Caco-2 (cell line): ENCODE results near the gene PLAAT1. TPM values are rescaled to one million over a fixed set of nuclear protein-coding genes. Genes with fewer than 3 reads are reported as not detected.

Source experiments
- BruUV-seq: library from RNA; stranded (reverse); fragments of 400-500 nt; replicated peaks from 2 replicates; lab custom pipeline; 2021; lab: Mats Ljungman, UMichigan
- CTCF ChIA-PET: fragments of 300-600 bp; sonication (Branson Sonifier 250); formaldehyde crosslinking; loops from one replicate; lab custom pipeline; 2022; ENCODE audit warnings: antibody characterized with exemption; lab: Charles Lee
- POLR2A ChIA-PET: fragments of 300-600 bp; sonication (Branson Sonifier 250); formaldehyde crosslinking; loops from one replicate; lab custom pipeline; 2022; ENCODE audit warnings: antibody characterized with exemption; lab: Charles Lee
- DNase-seq, 2 experiments: peaks; one replicate each; pipeline versions ENCODE4 v3.0.0 to v3.0.0-alpha.2; 2020 to 2022
- H3K27me3 ChIP-seq: replicated peaks from 2 replicates; pipeline ENCODE4 v1.6.0; 2011; ENCODE audit warnings: low read length; ENCODE audit not compliant: control insufficient read depth, insufficient read depth
- H3K36me3 ChIP-seq: 2 replicates; pipeline ENCODE4 v1.5.1; 2011; ENCODE audit warnings: low read length; ENCODE audit not compliant: control insufficient read depth, insufficient read depth
- H3K4me1 ChIP-seq: fragments of 250-450 bp; sonication (Bioruptor Pico); 2 replicates; pipeline ENCODE4 v1.5.1; 2020; ENCODE audit warnings: mild to moderate bottlenecking
- H3K4me3 ChIP-seq: 2 replicates; pipeline ENCODE4 v1.5.1; 2011; ENCODE audit warnings: low read depth, mild to moderate bottlenecking, control low read depth, low read length
- H3K9me3 ChIP-seq: fragments of 250-450 bp; sonication (Bioruptor Pico); 2 replicates; pipeline ENCODE4 v1.5.1; 2020; ENCODE audit warnings: mild to moderate bottlenecking, moderate library complexity
- H3K27ac Mint-ChIP-seq: one replicate; pipeline ENCODE4 v1.8.0; 2022; ENCODE audit warnings: mixed read lengths; ENCODE audit not compliant: unreplicated experiment
- H3K27me3 Mint-ChIP-seq: one replicate; pipeline ENCODE4 v1.8.0; 2022; ENCODE audit warnings: mixed read lengths; ENCODE audit not compliant: insufficient read depth, unreplicated experiment
- H3K36me3 Mint-ChIP-seq: one replicate; pipeline ENCODE4 v1.8.0; 2022; ENCODE audit warnings: mild to moderate bottlenecking, mixed read lengths; ENCODE audit not compliant: insufficient read depth, unreplicated experiment
- H3K4me1 Mint-ChIP-seq: one replicate; pipeline ENCODE4 v1.8.0; 2022; ENCODE audit warnings: low read depth, mixed read lengths; ENCODE audit not compliant: unreplicated experiment
- H3K4me3 Mint-ChIP-seq: one replicate; pipeline ENCODE4 v1.8.0; 2022; ENCODE audit warnings: mild to moderate bottlenecking, moderate library complexity, mixed read lengths; ENCODE audit not compliant: unreplicated experiment
- H3K9me3 Mint-ChIP-seq: one replicate; pipeline ENCODE4 v1.8.0; 2022; ENCODE audit warnings: mixed read lengths; ENCODE audit not compliant: unreplicated experiment
- intact Hi-C: fragments of 100-400 bp; cut with micrococcal nuclease; formaldehyde crosslinking; loops from one replicate; pipeline ENCODE4 v1.10.0; 2022; ENCODE audit not compliant: unreplicated experiment
- total RNA-seq: library from RNA; stranded (reverse); gene quantifications from 2 replicates; pipeline ENCODE4 v1.2.3, GENCODE V29; 2022
- TF ChIP-seq, protein P1 (sequence below), 2 experiments: fragments of 200-600 bp in 1 of 2; IDR thresholded peaks; 1 replicate in 1 of 2; 2 replicates in 1 of 2; pipeline versions ENCODE4 v1.5.1 to v1.8.0; 2011 to 2022; ENCODE audit warnings: antibody characterized with exemption in 1 of 2, control low read depth in 1 of 2, inconsistent platforms in 1 of 2, low read depth in 1 of 2, low read length in 1 of 2, mild to moderate bottlenecking in 1 of 2, moderate library complexity in 1 of 2; ENCODE audit not compliant: insufficient read depth in 1 of 2, severe bottlenecking in 1 of 2, unreplicated experiment in 1 of 2

The PLAAT1 gene
- total RNA-seq, 1 experiment from 2014 or later, result 1.5 TPM

DNA sequence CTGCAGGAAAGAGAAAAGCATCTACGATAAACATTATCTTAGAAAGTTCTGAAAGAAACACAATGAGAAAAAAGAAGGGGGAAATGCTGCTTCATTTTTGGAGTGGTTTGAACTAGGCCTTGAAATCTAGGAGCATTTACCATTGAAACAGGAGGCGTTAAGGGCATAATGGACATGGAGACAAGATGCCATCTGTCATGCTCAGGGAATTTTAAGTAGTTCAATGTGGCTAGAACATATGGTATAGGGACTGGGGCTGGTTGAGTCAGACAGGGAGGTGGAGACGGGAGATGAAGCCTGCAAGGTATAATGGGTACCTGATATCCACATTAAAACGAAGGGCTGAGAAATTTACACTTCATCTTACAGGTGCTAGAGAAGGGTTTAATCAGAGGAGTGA is 10.4 kb upstream of the PLAAT1 start:
- Mint-ChIP-seq H3K4me1 (no peaks in the 10 kb centered on the region), H3K4me3 (no peak overlapping the region), H3K9me3 (no peaks in the 10 kb centered on the region), H3K36me3 (no peaks in the 10 kb centered on the region), H3K27me3 (peaks cover 12% of the 10 kb centered on the region), H3K27ac (no peak overlapping the region)
- TF ChIP-seq, protein P1, sequence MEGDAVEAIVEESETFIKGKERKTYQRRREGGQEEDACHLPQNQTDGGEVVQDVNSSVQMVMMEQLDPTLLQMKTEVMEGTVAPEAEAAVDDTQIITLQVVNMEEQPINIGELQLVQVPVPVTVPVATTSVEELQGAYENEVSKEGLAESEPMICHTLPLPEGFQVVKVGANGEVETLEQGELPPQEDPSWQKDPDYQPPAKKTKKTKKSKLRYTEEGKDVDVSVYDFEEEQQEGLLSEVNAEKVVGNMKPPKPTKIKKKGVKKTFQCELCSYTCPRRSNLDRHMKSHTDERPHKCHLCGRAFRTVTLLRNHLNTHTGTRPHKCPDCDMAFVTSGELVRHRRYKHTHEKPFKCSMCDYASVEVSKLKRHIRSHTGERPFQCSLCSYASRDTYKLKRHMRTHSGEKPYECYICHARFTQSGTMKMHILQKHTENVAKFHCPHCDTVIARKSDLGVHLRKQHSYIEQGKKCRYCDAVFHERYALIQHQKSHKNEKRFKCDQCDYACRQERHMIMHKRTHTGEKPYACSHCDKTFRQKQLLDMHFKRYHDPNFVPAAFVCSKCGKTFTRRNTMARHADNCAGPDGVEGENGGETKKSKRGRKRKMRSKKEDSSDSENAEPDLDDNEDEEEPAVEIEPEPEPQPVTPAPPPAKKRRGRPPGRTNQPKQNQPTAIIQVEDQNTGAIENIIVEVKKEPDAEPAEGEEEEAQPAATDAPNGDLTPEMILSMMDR (IDR thresholded peaks at IDR 0.05; ENCODE audit: insufficient read depth in 1 of 2, low read depth in 1 of 2, low read length in 1 of 2, severe bottlenecking in 1 of 2, unreplicated experiment in 1 of 2), result no peak
- ChIA-PET POLR2A (no interaction called here), CTCF (no interaction called here)
- intact Hi-C loops, result no loop called here
- H3K4me3 ChIP-seq, result no peak overlapping the region
- no peak for DNase-seq
- H3K36me3 ChIP-seq, result no peaks in the 10 kb centered on the region
- H3K27me3 ChIP-seq, result no peaks in the 10 kb centered on the region; the same call in 1 of the 2 replicates
- BruUV-seq, result no TSS peak
- H3K9me3 ChIP-seq, result no peaks in the 10 kb centered on the region
- no peaks in the 10 kb centered on the region for H3K4me1 ChIP-seq

DNA sequence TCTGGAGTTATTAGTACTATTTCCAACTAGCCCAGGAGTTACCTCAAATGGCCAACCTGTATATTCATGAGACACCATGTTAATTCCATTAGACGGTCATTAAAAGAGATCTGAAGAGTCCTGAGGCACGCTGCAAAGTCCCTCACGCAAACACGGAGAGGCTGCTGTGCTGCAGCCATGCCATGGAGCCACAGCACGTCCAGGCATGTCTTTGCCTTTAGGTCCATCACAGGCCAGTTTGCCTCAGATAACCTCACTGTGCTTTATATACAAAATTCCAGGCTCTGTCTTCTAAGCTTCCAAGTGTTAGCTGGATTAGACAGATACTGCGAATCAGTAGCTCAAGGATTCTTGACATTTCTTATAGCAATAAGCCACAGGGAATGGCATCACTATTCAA is 9.8 kb upstream of the PLAAT1 start:
- Mint-ChIP-seq H3K4me1 (no peaks in the 10 kb centered on the region), H3K36me3 (no peaks in the 10 kb centered on the region), H3K27ac (no peak overlapping the region), H3K9me3 (no peaks in the 10 kb centered on the region), H3K27me3 (peaks cover 12% of the 10 kb centered on the region), H3K4me3 (no peak overlapping the region)
- Histone ChIP-seq H3K27me3 (no peaks in the 10 kb centered on the region; the same call in 1 of the 2 replicates), H3K9me3 (no peaks in the 10 kb centered on the region), H3K4me3 (no peak overlapping the region), H3K4me1 (no peaks in the 10 kb centered on the region), H3K36me3 (no peaks in the 10 kb centered on the region)
- BruUV-seq, result no TSS peak
- TF ChIP-seq, protein P1 (IDR thresholded peaks at IDR 0.05; ENCODE audit: insufficient read depth in 1 of 2, low read depth in 1 of 2, low read length in 1 of 2, severe bottlenecking in 1 of 2, unreplicated experiment in 1 of 2), result no peak
- CTCF ChIA-PET, result no interaction called here
- intact Hi-C loops, result no loop called here
- DNase-seq, result no peak
- POLR2A ChIA-PET, result no interaction called here

DNA sequence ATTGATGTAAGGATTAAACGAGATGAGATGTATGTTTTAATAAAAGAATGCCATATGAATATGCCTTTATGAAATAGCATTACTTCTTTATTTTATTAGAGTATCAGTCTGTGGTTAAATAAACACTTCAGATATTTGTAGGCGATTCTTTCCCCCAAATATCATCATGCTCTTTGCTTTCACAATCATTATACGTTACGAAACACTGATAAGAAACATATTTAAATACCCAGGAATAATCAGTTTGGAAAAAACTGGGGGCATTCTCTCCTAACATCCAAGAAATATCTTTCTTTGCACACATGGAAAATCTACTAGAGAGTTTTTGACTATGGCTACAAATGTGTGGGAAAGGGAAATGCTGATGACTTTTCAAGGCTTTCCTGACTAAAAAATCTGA is 4.4 kb upstream of the PLAAT1 start:
- Histone ChIP-seq H3K4me1 (no peaks in the 10 kb centered on the region), H3K27me3 (no peaks in the 10 kb centered on the region), H3K4me3 (no peak overlapping the region), H3K9me3 (no peaks in the 10 kb centered on the region), H3K36me3 (no peaks in the 10 kb centered on the region)
- CTCF ChIA-PET, result interaction anchor here (0.6 kb wide), 1 partner anchor 424 kb away, joined by 3 read pairs; no protein-coding TSS in a partner anchor
- H3K36me3 Mint-ChIP-seq, result no peaks in the 10 kb centered on the region
- H3K9me3 Mint-ChIP-seq, result no peaks in the 10 kb centered on the region
- intact Hi-C loops, result no loop called here
- H3K4me3 Mint-ChIP-seq, result no peak overlapping the region
- POLR2A ChIA-PET, result no interaction called here
- peaks cover 5% of the 10 kb centered on the region for H3K27me3 Mint-ChIP-seq
- TF ChIP-seq, protein P1 (IDR thresholded peaks at IDR 0.05; ENCODE audit: insufficient read depth in 1 of 2, low read depth in 1 of 2, low read length in 1 of 2, severe bottlenecking in 1 of 2, unreplicated experiment in 1 of 2), result no peak
- no TSS peak for BruUV-seq
- H3K27ac Mint-ChIP-seq, result no peak overlapping the region
- H3K4me1 Mint-ChIP-seq, result no peaks in the 10 kb centered on the region
- DNase-seq, result no peak
